Keratinocyte (primary cell): ENCODE measurements around the gene CRP. TPM values are rescaled to one million over a fixed set of nuclear protein-coding genes. Genes with fewer than 3 reads are reported as not detected.
"Not testable (repeated sequence)": the region's sequence is repeated elsewhere in the genome, so short reads cannot be mapped to it uniquely, and the experiment has no call there.

Experiments used
- DNase-seq: peaks from one replicate; pipeline ENCODE4 v3.0.0-alpha.2; 2011; ENCODE audit warnings: low read depth, missing footprints, low spot score
- FAIRE-seq: peaks from 2 replicates; lab custom pipeline; 2011; peaks lifted over from hg19 to GRCh38; lab: Jason Lieb, UNC
- H2AFZ ChIP-seq: 2 replicates; pipeline ENCODE4 v1.6.0; 2012; ENCODE audit warnings: low read length, control low read depth, inconsistent platforms; ENCODE audit not compliant: control insufficient read depth
- H3K27ac ChIP-seq: 2 replicates; pipeline ENCODE4 v1.5.1; 2011; ENCODE audit warnings: low read length; ENCODE audit not compliant: control insufficient read depth, insufficient read depth
- H3K27me3 ChIP-seq: 3 replicates; pipeline ENCODE4 v1.6.0; 2011; ENCODE audit warnings: low read length; ENCODE audit not compliant: control insufficient read depth, insufficient read depth; ENCODE audit errors: extremely low read depth
- H3K36me3 ChIP-seq, 2 experiments: 2 replicates in 1 of 2; 3 replicates in 1 of 2; pipeline ENCODE4 v1.5.1; 2011; ENCODE audit warnings: low read length in 2 of 2, mild to moderate bottlenecking in 1 of 2; ENCODE audit not compliant: control insufficient read depth in 2 of 2, insufficient read depth in 2 of 2; ENCODE audit errors: extremely low read depth in 1 of 2
- H3K4me1 ChIP-seq: 3 replicates; pipeline ENCODE4 v1.5.1; 2011; ENCODE audit warnings: low read length; ENCODE audit not compliant: control insufficient read depth, insufficient read depth; ENCODE audit errors: extremely low read depth
- H3K4me2 ChIP-seq: 3 replicates; pipeline ENCODE4 v1.6.0; 2011; ENCODE audit warnings: low read depth, low read length; ENCODE audit not compliant: control insufficient read depth, insufficient read depth; ENCODE audit errors: extremely low read depth
- H3K4me3 ChIP-seq, 3 experiments: fragments of 200-600 bp in 1 of 3; sonication (generic) in 1 of 3; 2 replicates in 2 of 3; 3 replicates in 1 of 3; pipeline ENCODE4 v1.5.1; 2011 to 2016; ENCODE audit warnings: low read length in 3 of 3, mild to moderate bottlenecking in 3 of 3, control low read depth in 2 of 3, inconsistent platforms in 1 of 3, low read depth in 1 of 3, mixed read lengths in 1 of 3, mixed run types in 1 of 3, moderate library complexity in 1 of 3; ENCODE audit not compliant: control insufficient read depth in 2 of 3, insufficient read depth in 2 of 3; ENCODE audit errors: extremely low read depth in 1 of 3
- H3K79me2 ChIP-seq: 2 replicates; pipeline ENCODE4 v1.6.0; 2012; ENCODE audit warnings: low read length; ENCODE audit not compliant: control insufficient read depth, insufficient read depth
- H3K9ac ChIP-seq: 3 replicates; pipeline ENCODE4 v1.6.0; 2011; ENCODE audit warnings: low read length; ENCODE audit not compliant: control insufficient read depth, insufficient read depth; ENCODE audit errors: extremely low read depth
- H3K9me1 ChIP-seq: 3 replicates; pipeline ENCODE4 v1.6.0; 2011; ENCODE audit warnings: low read length; ENCODE audit not compliant: control insufficient read depth, insufficient read depth; ENCODE audit errors: extremely low read depth
- H3K9me3 ChIP-seq: 2 replicates; pipeline ENCODE4 v1.5.1; 2012; ENCODE audit warnings: low read depth, low read length; ENCODE audit not compliant: control insufficient read depth
- H4K20me1 ChIP-seq: 3 replicates; pipeline ENCODE4 v1.6.0; 2011; ENCODE audit warnings: low read length; ENCODE audit not compliant: control insufficient read depth, insufficient read depth; ENCODE audit errors: extremely low read depth
- CTCF ChIP-seq, 3 experiments: IDR thresholded peaks in 1 of 3; conservative IDR thresholded peaks in 1 of 3; optimal IDR thresholded peaks in 1 of 3; 2 replicates in 2 of 3; 3 replicates in 1 of 3; pipeline versions ENCODE3 to v1.5.1; 2011; ENCODE audit warnings: low read length in 3 of 3, mild to moderate bottlenecking in 3 of 3, moderate library complexity in 2 of 3, control low read depth in 1 of 3, inconsistent platforms in 1 of 3; ENCODE audit not compliant: insufficient read depth in 2 of 3; ENCODE audit errors: extremely low read depth in 1 of 3
- EZH2 ChIP-seq: IDR thresholded peaks from one replicate; pipeline ENCODE4 v1.6.1; 2012; ENCODE audit warnings: inconsistent platforms, mild to moderate bottlenecking, low read length, moderate library complexity
- dilution Hi-C: fragments of 300-500 bp; cut with MboI; formaldehyde crosslinking; loops from one replicate; pipeline ENCODE4 v1.7.0; 2020; ENCODE audit warnings: low sequenced_read_pairs; ENCODE audit not compliant: extremely low pct_ligation_motif_present
- polyA plus RNA-seq, 5 experiments: library from polyadenylated mRNA; depleted of rRNA in 3 of 5; stranded (reverse) in 3 of 5; stranded (forward) in 1 of 5; unstranded in 1 of 5; fragments of >200 nt; gene quantifications; 1 replicate in 1 of 5; 2 replicates in 3 of 5; 3 replicates in 1 of 5; pipeline versions ENCODE4 v1.2.1 to v1.2.3, GENCODE V29; 2011 to 2012; ENCODE audit warnings: missing spikeins in 2 of 5, low read depth in 1 of 5, low replicate concordance in 1 of 5

CRP gene
- polyA plus RNA-seq, 1 donor (not counting 4 experiments of a cell fraction or from before 2014, with no cell fraction given): not detected

- no peaks in the 10 kb centered on the region for H4K20me1 ChIP-seq
- dilution Hi-C loops: no loop called here
- H3K79me2 ChIP-seq: no peaks in the 10 kb centered on the region
- FAIRE-seq (no peak), DNase-seq (no peak)
- no peak overlapping the region for H3K4me3 ChIP-seq
- no peak for TF ChIP-seq CTCF (optimal IDR thresholded peaks at IDR 0.05 in 1 of 3, IDR thresholded peaks at IDR 0.05 in 1 of 3, conservative IDR thresholded peaks at IDR 0.05 in 1 of 3; ENCODE audit: extremely low read depth in 1 of 3, insufficient read depth in 2 of 3, low read length in 3 of 3)
- TF ChIP-seq EZH2: no peak
- no peaks in the 10 kb centered on the region for H3K36me3 ChIP-seq
- H3K9me3 ChIP-seq: no peaks in the 10 kb centered on the region
- no peak overlapping the region for H2AFZ ChIP-seq
- H3K9ac ChIP-seq: no peak overlapping the region
- H3K4me2 ChIP-seq: no peak overlapping the region
- H3K27me3 ChIP-seq: no peaks in the 10 kb centered on the region
- H3K9me1 ChIP-seq: no peaks in the 10 kb centered on the region
- H3K4me1 ChIP-seq: no peaks in the 10 kb centered on the region
- H3K27ac ChIP-seq: no peak overlapping the region
Observed at GRCh38 chr1:159737238-159737916, 23.0 kb upstream of the CRP start.

GRCh38 chr1:159723188-159723587 is 8.8 kb upstream of the CRP start:
- H4K20me1 ChIP-seq, H3K4me1 ChIP-seq, H3K4me2 ChIP-seq, H2AFZ ChIP-seq, DNase-seq, H3K9ac ChIP-seq, dilution Hi-C loops, H3K4me3 ChIP-seq, H3K9me3 ChIP-seq, H3K79me2 ChIP-seq, H3K9me1 ChIP-seq, H3K27me3 ChIP-seq, FAIRE-seq, H3K36me3 ChIP-seq, H3K27ac ChIP-seq: not testable (repeated sequence)

- no peaks in the 10 kb centered on the region for H3K9me1 ChIP-seq
- H3K27me3 ChIP-seq: no peaks in the 10 kb centered on the region
- no peak overlapping the region for H3K4me2 ChIP-seq
- TF ChIP-seq CTCF (optimal IDR thresholded peaks at IDR 0.05 in 1 of 3, IDR thresholded peaks at IDR 0.05 in 1 of 3, conservative IDR thresholded peaks at IDR 0.05 in 1 of 3; ENCODE audit: extremely low read depth in 1 of 3, insufficient read depth in 2 of 3, low read length in 3 of 3): no peak
- TF ChIP-seq EZH2: no peak
- no peak overlapping the region for H3K4me3 ChIP-seq
- no peaks in the 10 kb centered on the region for H4K20me1 ChIP-seq
- H3K36me3 ChIP-seq: no peaks in the 10 kb centered on the region
- no peaks in the 10 kb centered on the region for H3K4me1 ChIP-seq
- H3K79me2 ChIP-seq: no peaks in the 10 kb centered on the region
- H2AFZ ChIP-seq: no peak overlapping the region
- dilution Hi-C loops: no loop called here
- DNase-seq (no peak), FAIRE-seq (no peak)
- H3K9ac ChIP-seq: no peak overlapping the region
- no peak overlapping the region for H3K27ac ChIP-seq
- no peaks in the 10 kb centered on the region for H3K9me3 ChIP-seq
Observed at GRCh38 chr1:159719990-159720389, 5.6 kb upstream of the CRP start.
